ENCODE data around the gene C1orf105.
"Not testable (repeated sequence)": the region's sequence is repeated elsewhere in the genome, so short reads cannot be mapped to it uniquely, and the experiment has no call there.

The C1orf105 gene

GRCh38 chr1:172420385-172420784 lies at the start of gene C1orf105:
Gene C1orf105, plus strand, starts transcription at chr1:172420685. Its CDS starts 201 bp downstream, at chr1:172420886.
- DNase-seq (ENCODE audit: low read depth): no peak
- no peak for TF ChIP-seq CTCF (IDR thresholded peaks at IDR 0.05; ENCODE audit: insufficient read depth, low read depth, low read length, missing control alignments)

GRCh38 chr1:172371646-172372045 lies 48.8 kb upstream of the C1orf105 start:
- not testable (repeated sequence) for DNase-seq (ENCODE audit: low read depth); H3K4me3 ChIP-seq (ENCODE audit: low read depth, low read length)

More at GRCh38 chr1:172420385-172420784, at the start of gene C1orf105:
- H3K4me3 ChIP-seq (ENCODE audit: low read depth, low read length): no peak within 1 kb of the TSS

DNA sequence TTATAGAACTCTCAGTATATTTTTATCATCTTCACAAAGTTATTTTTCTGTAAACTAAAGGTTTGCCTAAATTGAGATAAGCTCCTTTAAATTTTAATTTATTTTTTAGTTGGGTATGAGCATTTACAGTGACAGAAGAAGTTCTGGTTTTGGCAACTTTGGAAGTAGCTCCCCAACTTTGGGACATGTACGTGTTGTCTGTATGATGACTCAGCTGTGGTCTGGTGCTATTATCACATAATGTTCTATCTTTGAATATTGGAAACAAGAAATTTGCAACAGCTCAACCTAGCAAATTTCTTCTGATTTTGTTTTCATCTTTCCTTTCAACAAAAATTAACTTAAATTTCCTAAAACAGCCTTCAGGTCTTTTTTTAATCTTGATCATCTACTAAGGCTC lies 46.6 kb upstream of the C1orf105 start:
- no peak for TF ChIP-seq CTCF (IDR thresholded peaks at IDR 0.05; ENCODE audit: insufficient read depth, low read depth, low read length, missing control alignments)
- no peak overlapping the region for H3K4me3 ChIP-seq (ENCODE audit: low read depth, low read length)
- no peak for DNase-seq (ENCODE audit: low read depth)

DNA sequence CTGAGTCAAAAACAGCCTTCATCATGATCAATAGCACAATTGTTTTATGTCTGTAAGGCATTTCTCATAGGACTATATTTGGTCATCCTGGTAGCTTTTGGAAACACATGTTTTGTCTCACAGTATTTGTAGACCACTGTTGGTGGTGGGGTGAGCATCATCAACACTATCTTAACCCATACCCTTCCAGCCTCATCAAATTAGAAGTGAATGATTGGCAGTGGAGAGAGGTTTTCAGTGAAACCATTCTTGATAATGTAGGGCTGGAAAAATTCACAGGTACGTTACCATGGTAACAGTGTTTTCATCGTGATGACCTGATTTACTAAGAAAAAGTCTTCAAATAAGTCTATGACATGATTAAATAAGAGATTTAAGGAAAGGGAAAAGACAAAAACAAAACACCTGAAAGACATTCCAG lies 45.3 kb upstream of the C1orf105 start:
- no peak for TF ChIP-seq CTCF (IDR thresholded peaks at IDR 0.05; ENCODE audit: insufficient read depth, low read depth, low read length, missing control alignments)
- peak; percentile 35 for DNase-seq (ENCODE audit: low read depth)
- no peak overlapping the region for H3K4me3 ChIP-seq (ENCODE audit: low read depth, low read length)

- DNase-seq (ENCODE audit: low read depth): no peak
- no peak for TF ChIP-seq CTCF (IDR thresholded peaks at IDR 0.05; ENCODE audit: insufficient read depth, low read depth, low read length, missing control alignments)
- no peak overlapping the region for H3K4me3 ChIP-seq (ENCODE audit: low read depth, low read length)
Observed at GRCh38 chr1:172376431-172376830, 44.1 kb upstream of the C1orf105 start.

DNA sequence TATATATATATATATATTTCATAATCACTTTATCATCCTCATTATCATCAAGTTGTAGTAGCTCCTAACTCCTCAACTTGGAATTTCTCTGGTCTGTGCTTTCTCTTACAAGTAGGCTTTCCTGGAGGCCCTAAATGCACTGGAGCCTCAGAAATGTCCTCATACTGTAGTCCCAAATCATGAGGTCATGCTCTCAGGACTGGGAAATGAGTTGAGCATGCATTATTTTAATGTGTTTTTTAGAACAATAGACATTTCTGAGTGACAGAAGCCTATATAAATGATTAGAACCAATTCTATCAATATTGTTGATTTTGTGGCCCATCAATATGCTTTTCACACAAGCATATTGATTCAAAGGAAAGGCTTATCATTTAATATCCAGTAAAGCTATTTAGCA lies 42.9 kb upstream of the C1orf105 start:
- no peak for DNase-seq (ENCODE audit: low read depth)
- no peak overlapping the region for H3K4me3 ChIP-seq (ENCODE audit: low read depth, low read length)
- no peak for TF ChIP-seq CTCF (IDR thresholded peaks at IDR 0.05; ENCODE audit: insufficient read depth, low read depth, low read length, missing control alignments)

GRCh38 chr1:172378109-172378760 lies 42.2 kb upstream of the C1orf105 start:
- no peak overlapping the region for H3K4me3 ChIP-seq (ENCODE audit: low read depth, low read length)
- no peak for TF ChIP-seq CTCF (IDR thresholded peaks at IDR 0.05; ENCODE audit: insufficient read depth, low read depth, low read length, missing control alignments)
- no peak for DNase-seq (ENCODE audit: low read depth)

All from GM12865 (cell line).